Caco-2 (cell line): ENCODE results near the gene RETREG1. TPM values are rescaled to one million over a fixed set of nuclear protein-coding genes. Genes with fewer than 3 reads are reported as not detected.
"Not testable (repeated sequence)": the region's sequence is repeated elsewhere in the genome, so short reads cannot be mapped to it uniquely, and the experiment has no call there.

Source experiments
- BruUV-seq: library from RNA; stranded (reverse); fragments of 400-500 nt; replicated peaks from 2 replicates; lab custom pipeline; 2021; lab: Mats Ljungman, UMichigan
- CTCF ChIA-PET: fragments of 300-600 bp; sonication (Branson Sonifier 250); formaldehyde crosslinking; loops from one replicate; lab custom pipeline; 2022; ENCODE audit warnings: antibody characterized with exemption; lab: Charles Lee
- POLR2A ChIA-PET: fragments of 300-600 bp; sonication (Branson Sonifier 250); formaldehyde crosslinking; loops from one replicate; lab custom pipeline; 2022; ENCODE audit warnings: antibody characterized with exemption; lab: Charles Lee
- DNase-seq, 2 experiments: peaks; one replicate each; pipeline versions ENCODE4 v3.0.0 to v3.0.0-alpha.2; 2020 to 2022
- H3K27me3 ChIP-seq: replicated peaks from 2 replicates; pipeline ENCODE4 v1.6.0; 2011; ENCODE audit warnings: low read length; ENCODE audit not compliant: control insufficient read depth, insufficient read depth
- H3K36me3 ChIP-seq: 2 replicates; pipeline ENCODE4 v1.5.1; 2011; ENCODE audit warnings: low read length; ENCODE audit not compliant: control insufficient read depth, insufficient read depth
- H3K4me1 ChIP-seq: fragments of 250-450 bp; sonication (Bioruptor Pico); 2 replicates; pipeline ENCODE4 v1.5.1; 2020; ENCODE audit warnings: mild to moderate bottlenecking
- H3K4me3 ChIP-seq: 2 replicates; pipeline ENCODE4 v1.5.1; 2011; ENCODE audit warnings: low read depth, mild to moderate bottlenecking, control low read depth, low read length
- H3K9me3 ChIP-seq: fragments of 250-450 bp; sonication (Bioruptor Pico); 2 replicates; pipeline ENCODE4 v1.5.1; 2020; ENCODE audit warnings: mild to moderate bottlenecking, moderate library complexity
- H3K27ac Mint-ChIP-seq: one replicate; pipeline ENCODE4 v1.8.0; 2022; ENCODE audit warnings: mixed read lengths; ENCODE audit not compliant: unreplicated experiment
- H3K27me3 Mint-ChIP-seq: one replicate; pipeline ENCODE4 v1.8.0; 2022; ENCODE audit warnings: mixed read lengths; ENCODE audit not compliant: insufficient read depth, unreplicated experiment
- H3K36me3 Mint-ChIP-seq: one replicate; pipeline ENCODE4 v1.8.0; 2022; ENCODE audit warnings: mild to moderate bottlenecking, mixed read lengths; ENCODE audit not compliant: insufficient read depth, unreplicated experiment
- H3K4me1 Mint-ChIP-seq: one replicate; pipeline ENCODE4 v1.8.0; 2022; ENCODE audit warnings: low read depth, mixed read lengths; ENCODE audit not compliant: unreplicated experiment
- H3K4me3 Mint-ChIP-seq: one replicate; pipeline ENCODE4 v1.8.0; 2022; ENCODE audit warnings: mild to moderate bottlenecking, moderate library complexity, mixed read lengths; ENCODE audit not compliant: unreplicated experiment
- H3K9me3 Mint-ChIP-seq: one replicate; pipeline ENCODE4 v1.8.0; 2022; ENCODE audit warnings: mixed read lengths; ENCODE audit not compliant: unreplicated experiment
- CTCF ChIP-seq, 2 experiments: fragments of 200-600 bp in 1 of 2; IDR thresholded peaks; 1 replicate in 1 of 2; 2 replicates in 1 of 2; pipeline versions ENCODE4 v1.5.1 to v1.8.0; 2011 to 2022; ENCODE audit warnings: antibody characterized with exemption in 1 of 2, control low read depth in 1 of 2, inconsistent platforms in 1 of 2, low read depth in 1 of 2, low read length in 1 of 2, mild to moderate bottlenecking in 1 of 2, moderate library complexity in 1 of 2; ENCODE audit not compliant: insufficient read depth in 1 of 2, severe bottlenecking in 1 of 2, unreplicated experiment in 1 of 2
- intact Hi-C: fragments of 100-400 bp; cut with micrococcal nuclease; formaldehyde crosslinking; loops from one replicate; pipeline ENCODE4 v1.10.0; 2022; ENCODE audit not compliant: unreplicated experiment
- total RNA-seq: library from RNA; stranded (reverse); gene quantifications from 2 replicates; pipeline ENCODE4 v1.2.3, GENCODE V29; 2022

The RETREG1 gene
- total RNA-seq, 1 experiment from 2014 or later: 15.1 TPM

DNA sequence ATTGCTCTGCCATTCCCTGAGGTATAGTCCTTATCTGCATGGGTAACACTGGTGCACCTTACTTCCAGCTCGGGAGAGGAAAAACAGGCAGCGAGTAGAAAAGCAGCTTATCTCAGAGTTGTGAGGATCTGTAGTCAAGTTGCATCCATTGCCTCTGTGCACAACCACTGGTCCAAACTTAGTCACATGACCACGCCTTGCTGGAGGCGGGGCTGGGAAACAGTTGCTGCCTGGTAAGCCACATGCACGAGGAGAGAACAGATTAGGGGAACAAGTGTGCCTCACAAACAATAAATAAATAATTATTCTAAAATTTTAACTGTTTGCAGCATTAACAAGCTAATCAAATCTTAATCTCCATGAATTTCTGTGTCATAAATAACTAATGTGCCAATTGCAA is 169.8 kb downstream of the RETREG1 start:
- no peak for TF ChIP-seq CTCF (IDR thresholded peaks at IDR 0.05; ENCODE audit: insufficient read depth in 1 of 2, low read depth in 1 of 2, low read length in 1 of 2, severe bottlenecking in 1 of 2, unreplicated experiment in 1 of 2)
- Histone ChIP-seq H3K4me3 (no peak overlapping the region), H3K9me3 (no peaks in the 10 kb centered on the region), H3K36me3 (no peaks in the 10 kb centered on the region), H3K27me3 (no peaks in the 10 kb centered on the region), H3K4me1 (no peaks in the 10 kb centered on the region)
- no TSS peak for BruUV-seq
- CTCF ChIA-PET: interaction anchor here (1.2 kb wide), 1 partner anchor 9 kb away, joined by 3 read pairs; no protein-coding TSS in a partner anchor
- no peak overlapping the region for H3K4me3 Mint-ChIP-seq
- intact Hi-C loops: no loop called here
- no peaks in the 10 kb centered on the region for H3K9me3 Mint-ChIP-seq
- H3K36me3 Mint-ChIP-seq: peaks cover 43% of the 10 kb centered on the region
- no peaks in the 10 kb centered on the region for H3K4me1 Mint-ChIP-seq
- POLR2A ChIA-PET: no interaction called here
- H3K27me3 Mint-ChIP-seq: no peaks in the 10 kb centered on the region
- no peak overlapping the region for H3K27ac Mint-ChIP-seq
- no peak for DNase-seq

GRCh38 chr5:16437977-16438376 is 178.8 kb downstream of the RETREG1 start:
- DNase-seq: no peak
- ChIA-PET POLR2A (no interaction called here), CTCF (interaction anchor here (1.0 to 1.8 kb wide), 2 partner anchors 18 to 21 kb away, joined by 4 to 10 read pairs; no protein-coding TSS in a partner anchor)
- no TSS peak for BruUV-seq
- no peak overlapping the region for H3K27ac Mint-ChIP-seq
- H3K27me3 Mint-ChIP-seq: no peaks in the 10 kb centered on the region
- Histone ChIP-seq H3K4me1 (no peaks in the 10 kb centered on the region), H3K36me3 (no peaks in the 10 kb centered on the region), H3K9me3 (no peaks in the 10 kb centered on the region), H3K4me3 (no peak overlapping the region), H3K27me3 (no peaks in the 10 kb centered on the region)
- no peaks in the 10 kb centered on the region for H3K9me3 Mint-ChIP-seq
- H3K4me1 Mint-ChIP-seq: no peaks in the 10 kb centered on the region
- TF ChIP-seq CTCF (IDR thresholded peaks at IDR 0.05; ENCODE audit: insufficient read depth in 1 of 2, low read depth in 1 of 2, low read length in 1 of 2, severe bottlenecking in 1 of 2, unreplicated experiment in 1 of 2): peak in 1 of 2 experiments; percentile 43
- H3K4me3 Mint-ChIP-seq: no peak overlapping the region
- intact Hi-C loops: no loop called here
- H3K36me3 Mint-ChIP-seq: no peaks in the 10 kb centered on the region

DNA sequence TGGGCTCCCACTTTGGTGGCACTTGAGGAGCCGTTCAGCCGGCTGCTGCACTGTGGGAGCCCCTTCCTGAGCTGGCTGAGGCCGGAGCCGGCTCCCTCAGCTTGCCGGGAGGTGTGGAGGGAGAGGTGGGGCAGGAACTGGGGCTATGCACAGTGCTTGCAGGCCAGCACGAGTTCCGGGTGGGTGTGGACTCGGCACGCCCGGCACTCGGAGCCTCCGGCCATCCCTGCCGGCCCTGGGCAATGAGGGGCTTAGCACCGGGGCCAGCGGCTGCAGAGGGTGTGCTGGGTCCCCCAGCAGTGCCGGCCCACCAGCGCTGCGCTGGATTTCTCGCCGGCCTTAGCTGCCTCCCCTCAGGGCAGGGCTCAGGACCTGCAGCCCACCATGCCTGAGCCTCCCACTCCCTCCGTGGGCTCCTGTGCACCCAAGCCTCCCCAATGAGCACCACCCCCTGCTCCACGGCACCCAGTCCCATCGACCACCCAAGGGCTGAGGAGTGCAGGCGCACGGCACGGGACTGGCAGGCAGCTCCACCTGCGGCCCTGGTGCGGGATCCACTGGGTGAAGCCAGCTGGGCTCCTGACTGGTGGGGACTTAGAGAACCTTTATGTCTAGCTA is 180.6 kb downstream of the RETREG1 start:
- H3K4me3 ChIP-seq, CTCF ChIA-PET, DNase-seq, H3K27ac Mint-ChIP-seq, H3K36me3 Mint-ChIP-seq, H3K27me3 Mint-ChIP-seq, H3K4me3 Mint-ChIP-seq, H3K4me1 ChIP-seq, H3K4me1 Mint-ChIP-seq, H3K27me3 ChIP-seq, H3K9me3 Mint-ChIP-seq, H3K36me3 ChIP-seq, H3K9me3 ChIP-seq, intact Hi-C loops, POLR2A ChIA-PET, BruUV-seq: not testable (repeated sequence)
